IMR-90 (cell line): ENCODE data around the gene DUSP8. TPM values are rescaled to one million over a fixed set of nuclear protein-coding genes. Genes with fewer than 3 reads are reported as not detected.

ENCODE experiments used
- ATAC-seq: fragments of 200-7000 bp; cut with Tn5 transposase; 2 replicates; pipeline ENCODE4 v1.9.1; 2020; ENCODE audit warnings: low read depth, mild to moderate bottlenecking, moderate library complexity
- BruUV-seq: library from RNA; stranded (reverse); fragments of 400-500 nt; replicated peaks from 2 replicates; lab custom pipeline; 2021; lab: Mats Ljungman, UMichigan
- CTCF ChIA-PET: fragments of 300-600 bp; formaldehyde crosslinking; extraction: SDS; loops from one replicate; lab custom pipeline; 2021; ENCODE audit warnings: antibody characterized with exemption; lab: Yijun Ruan, JAX
- POLR2A ChIA-PET: fragments of 300-600 bp; sonication (Branson Sonifier 250); formaldehyde crosslinking; loops from one replicate; lab custom pipeline; 2022; ENCODE audit warnings: antibody characterized with exemption; ENCODE audit not compliant: unreplicated experiment; lab: Charles Lee
- DNase-seq: peaks from one replicate; pipeline ENCODE4 v3.0.0; 2013
- H2AFZ ChIP-seq: replicated peaks from 2 replicates; pipeline ENCODE3; 2013; ENCODE audit warnings: low read length, mild to moderate bottlenecking; ENCODE audit not compliant: poor library complexity
- H2AK5ac ChIP-seq: 2 replicates; pipeline ENCODE4 v1.6.1; 2013; ENCODE audit warnings: low read depth, low read length, inconsistent platforms
- H2AK9ac ChIP-seq: replicated peaks from 2 replicates; pipeline ENCODE3; 2013; ENCODE audit warnings: mild to moderate bottlenecking, low read depth, low read length, moderate library complexity; ENCODE audit not compliant: poor library complexity
- H2BK120ac ChIP-seq: 2 replicates; pipeline ENCODE4 v1.6.1; 2013; ENCODE audit warnings: low read depth, low read length, inconsistent platforms
- H2BK15ac ChIP-seq: 3 replicates; pipeline ENCODE4 v1.6.1; 2013; ENCODE audit warnings: low read depth, low read length, inconsistent platforms
- H2BK20ac ChIP-seq: 2 replicates; pipeline ENCODE4 v1.6.1; 2013; ENCODE audit warnings: low read depth, mild to moderate bottlenecking, inconsistent platforms, low read length, moderate library complexity
- H2BK5ac ChIP-seq: 2 replicates; pipeline ENCODE4 v1.6.1; 2013; ENCODE audit warnings: mild to moderate bottlenecking, low read depth, low read length, inconsistent platforms; ENCODE audit not compliant: poor library complexity, severe bottlenecking
- H3K14ac ChIP-seq: replicated peaks from 2 replicates; pipeline ENCODE4 v1.6.1; 2013; ENCODE audit warnings: low read depth, low read length, inconsistent platforms
- H3K18ac ChIP-seq: 2 replicates; pipeline ENCODE4 v1.6.1; 2013; ENCODE audit warnings: low read depth, low read length, control low read depth
- H3K23ac ChIP-seq: 2 replicates; pipeline ENCODE4 v1.6.1; 2013; ENCODE audit warnings: low read depth, low read length, inconsistent platforms
- H3K27ac ChIP-seq: 2 replicates; pipeline ENCODE4 v1.5.1; 2013; ENCODE audit warnings: mild to moderate bottlenecking, control low read depth, low read length; ENCODE audit not compliant: insufficient read depth
- H3K27me3 ChIP-seq: 2 replicates; pipeline ENCODE4 v1.6.1; 2013; ENCODE audit warnings: low read length; ENCODE audit not compliant: control insufficient read depth, insufficient read depth
- H3K36me3 ChIP-seq: 2 replicates; pipeline ENCODE4 v1.6.1; 2013; ENCODE audit warnings: low read length, mixed read lengths; ENCODE audit not compliant: control insufficient read depth, insufficient read depth
- H3K4ac ChIP-seq: 2 replicates; pipeline ENCODE4 v1.6.1; 2013; ENCODE audit warnings: low read depth, low read length, inconsistent platforms
- H3K4me1 ChIP-seq: 2 replicates; pipeline ENCODE4 v1.6.1; 2013; ENCODE audit warnings: low read length, mixed read lengths; ENCODE audit not compliant: control insufficient read depth, insufficient read depth
- H3K4me2 ChIP-seq: 2 replicates; pipeline ENCODE4 v1.6.1; 2013; ENCODE audit warnings: low read depth, mild to moderate bottlenecking, control low read depth, low read length, moderate library complexity
- H3K4me3 ChIP-seq: 2 replicates; pipeline ENCODE4 v1.5.1; 2013; ENCODE audit warnings: low read depth, mild to moderate bottlenecking, control low read depth, low read length, moderate library complexity; ENCODE audit not compliant: insufficient read depth
- H3K56ac ChIP-seq: 2 replicates; pipeline ENCODE4 v1.6.1; 2013; ENCODE audit warnings: low read length, inconsistent platforms; ENCODE audit not compliant: insufficient read depth; ENCODE audit errors: extremely low read depth
- H3K79me1 ChIP-seq, 2 experiments: 2 replicates each; pipeline ENCODE4 v1.6.1; 2013; ENCODE audit warnings: low read length in 2 of 2, inconsistent platforms in 1 of 2, low read depth in 1 of 2
- H3K9ac ChIP-seq: 2 replicates; pipeline ENCODE4 v1.6.1; 2013; ENCODE audit warnings: low read depth, low read length, control low read depth
- H3K9me1 ChIP-seq: 2 replicates; pipeline ENCODE4 v1.6.1; 2013; ENCODE audit warnings: low read length, inconsistent platforms; ENCODE audit not compliant: insufficient read depth
- H3K9me3 ChIP-seq: 2 replicates; pipeline ENCODE4 v1.6.1; 2013; ENCODE audit warnings: low read length; ENCODE audit not compliant: control insufficient read depth, insufficient read depth
- H4K20me1 ChIP-seq: 2 replicates; pipeline ENCODE4 v1.6.1; 2013; ENCODE audit warnings: low read length, inconsistent platforms; ENCODE audit not compliant: insufficient read depth
- H4K5ac ChIP-seq: 2 replicates; pipeline ENCODE4 v1.6.1; 2013; ENCODE audit warnings: mild to moderate bottlenecking, low read depth, low read length, control low read depth
- H4K8ac ChIP-seq, 2 experiments: 2 replicates each; pipeline ENCODE4 v1.6.1; 2013; ENCODE audit warnings: low read depth in 2 of 2, low read length in 2 of 2, control low read depth in 1 of 2, inconsistent platforms in 1 of 2
- H4K91ac ChIP-seq: 2 replicates; pipeline ENCODE4 v1.6.1; 2013; ENCODE audit warnings: low read depth, low read length, inconsistent platforms; ENCODE audit not compliant: insufficient read depth
- NFE2L2 ChIP-seq: fragments of 150-350 bp; IDR thresholded peaks from 2 replicates; pipeline ENCODE4 v1.6.1; 2016; ENCODE audit warnings: low read depth, mild to moderate bottlenecking, low read length
- POLR2A ChIP-seq: IDR thresholded peaks from 2 replicates; pipeline ENCODE4 v1.6.1; 2012; ENCODE audit warnings: mild to moderate bottlenecking, low read depth, low read length
- SMC3 ChIP-seq: fragments of 150-350 bp; IDR thresholded peaks from 2 replicates; pipeline ENCODE4 v1.6.1; 2016; ENCODE audit warnings: low read depth, mild to moderate bottlenecking, antibody characterized with exemption, low read length, moderate library complexity
- WGBS, 2 experiments: methylation state at CpG; one replicate each; pipeline versions ENCODE4 v1.1.5 to v1.1.7; 2013; ENCODE audit warnings: missing lambda C conversion rate in 2 of 2; ENCODE audit not compliant: insufficient read length in 1 of 2; ENCODE audit errors: extremely low coverage in 2 of 2; 5-methylcytosine and 5-hydroxymethylcytosine counted together
- dilution Hi-C: fragments of 300-500 bp; cut with HindIII; formaldehyde crosslinking; loops from one replicate; pipeline ENCODE4 v1.14.3; 2018; ENCODE audit warnings: low sequenced_read_pairs; ENCODE audit not compliant: unreplicated experiment
- in situ Hi-C: fragments of 300-500 bp; cut with MboI; formaldehyde crosslinking; loops from 3 replicates; pipeline ENCODE4 v1.14.3; 2019; ENCODE audit warnings: low sequenced_read_pairs, inconsistent platforms, mixed read lengths
- intact Hi-C: fragments of 100-400 bp; cut with micrococcal nuclease; formaldehyde crosslinking; loops from 2 replicates; pipeline ENCODE4 v1.10.0; 2022
- polyA plus RNA-seq, 3 experiments: library from polyadenylated mRNA; depleted of rRNA; stranded (reverse); fragments of >200 nt; gene quantifications; 2 replicates each; pipeline ENCODE4 v1.2.3, GENCODE V29; 2012; ENCODE audit warnings: low replicate concordance in 1 of 3
- total RNA-seq: library from RNA; depleted of rRNA; stranded (reverse); fragments of >200 nt; gene quantifications from 2 replicates; pipeline ENCODE4 v1.2.3, GENCODE V29; 2012

Gene DUSP8
- total and polyA plus RNA-seq, 2 of the 4 experiments (the other 2 are of a cell fraction), result 0.72 to 4.2 TPM

DNA sequence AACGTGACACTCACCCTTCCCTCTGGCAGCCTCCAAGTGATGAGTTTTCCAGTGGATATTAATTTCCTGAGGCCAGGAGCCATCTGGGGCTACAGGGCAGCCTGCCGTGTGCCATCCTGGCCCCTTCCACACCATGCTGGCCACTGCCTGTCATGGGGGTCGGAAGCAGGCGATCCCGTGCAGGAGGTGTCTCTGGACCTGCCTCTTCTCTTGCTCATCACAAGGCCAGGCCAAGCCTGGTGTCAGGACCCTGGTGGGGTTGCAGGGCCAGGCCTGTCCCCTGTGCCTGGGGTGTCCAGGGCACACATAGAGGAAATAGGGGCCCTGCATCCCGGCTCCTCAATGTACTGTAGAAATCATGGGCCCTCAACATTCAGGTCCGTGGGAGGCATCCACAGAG, 32.6 kb upstream of the DUSP8 start:
- BruUV-seq, result no TSS peak
- no peak for TF ChIP-seq SMC3
- no peak for TF ChIP-seq POLR2A
- no peak for TF ChIP-seq NFE2L2
- H3K36me3 ChIP-seq, result no peaks in the 10 kb centered on the region
- ATAC-seq, result no peak
- no peak overlapping the region for H3K4ac ChIP-seq
- H2AK5ac ChIP-seq, result no peak overlapping the region
- CTCF ChIA-PET, result no interaction called here
- no peak overlapping the region for H2AFZ ChIP-seq
- no peaks in the 10 kb centered on the region for H3K9me3 ChIP-seq
- no peak overlapping the region for H3K27ac ChIP-seq
- in situ Hi-C loops, result no loop called here
- intact Hi-C loops, result no loop called here
- no peak overlapping the region for H2BK20ac ChIP-seq
- no peak overlapping the region for H3K4me2 ChIP-seq
- no peak overlapping the region for H2BK5ac ChIP-seq
- H3K14ac ChIP-seq, result no peak overlapping the region
- no peak overlapping the region for H3K56ac ChIP-seq
- H4K8ac ChIP-seq, result no peak overlapping the region
- WGBS, 2 experiments, result 59% methylated on average over 4 of the region's 7 CpGs; no CpG with 5 or more reads in 1 of the 2 experiments
- no peak overlapping the region for H4K91ac ChIP-seq
- H2BK120ac ChIP-seq, result no peak overlapping the region
- H3K18ac ChIP-seq, result no peak overlapping the region
- H3K79me1 ChIP-seq, result no peaks in the 10 kb centered on the region
- POLR2A ChIA-PET, result no interaction called here
- H3K23ac ChIP-seq, result no peak overlapping the region
- H3K9ac ChIP-seq, result no peak overlapping the region
- no peak overlapping the region for H2AK9ac ChIP-seq
- H4K5ac ChIP-seq, result no peak overlapping the region
- no peak for DNase-seq
- H2BK15ac ChIP-seq, result no peak overlapping the region
- H3K9me1 ChIP-seq, result no peaks in the 10 kb centered on the region
- dilution Hi-C loops, result no loop called here
- no peaks in the 10 kb centered on the region for H4K20me1 ChIP-seq
- H3K4me1 ChIP-seq, result no peaks in the 10 kb centered on the region
- H3K27me3 ChIP-seq, result peaks cover 53% of the 10 kb centered on the region
- no peak overlapping the region for H3K4me3 ChIP-seq
